Measurements from ENCODE around the gene CCDC60.

The CCDC60 gene

DNA sequence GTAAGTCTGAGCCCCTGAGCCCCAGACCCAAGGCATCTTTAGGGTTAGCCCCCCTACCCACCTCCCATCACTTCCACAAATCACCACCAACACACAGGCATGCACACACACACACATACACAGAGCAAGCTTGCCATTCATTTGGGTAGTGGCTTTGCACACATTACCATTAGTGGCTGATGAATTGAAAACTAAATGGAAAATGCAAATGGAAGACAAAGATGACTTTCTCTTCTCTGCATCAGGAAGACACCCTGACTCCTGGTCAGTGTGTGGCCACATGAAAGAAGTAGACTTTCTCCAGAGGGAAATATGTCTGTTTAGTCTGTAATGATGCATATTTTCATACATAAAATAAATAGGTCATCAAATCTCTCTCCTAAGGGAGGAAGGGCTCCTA lies 55.2 kb downstream of the CCDC60 start:
- DNase-seq: no peak

DNA sequence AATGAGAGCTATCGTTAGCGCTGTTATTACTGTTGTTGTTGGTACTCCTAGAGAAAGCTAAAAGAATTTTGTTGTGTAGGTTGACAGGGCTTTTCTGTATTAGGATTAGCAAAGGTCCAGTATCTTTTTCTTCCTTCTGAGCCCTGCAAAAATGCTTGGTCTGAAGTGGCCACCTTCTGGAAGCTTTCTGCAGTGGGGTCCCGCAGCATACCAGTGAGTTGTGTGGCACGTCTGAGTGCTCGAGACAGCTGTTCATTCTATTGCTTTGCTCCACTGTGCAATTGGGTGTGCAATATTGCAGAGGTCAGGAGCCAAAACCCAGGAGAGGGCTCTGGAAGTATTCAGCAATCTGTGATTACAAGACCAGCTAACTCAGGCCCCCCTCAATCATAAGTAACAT lies 57.1 kb downstream of the CCDC60 start:
- DNase-seq: no peak

DNA sequence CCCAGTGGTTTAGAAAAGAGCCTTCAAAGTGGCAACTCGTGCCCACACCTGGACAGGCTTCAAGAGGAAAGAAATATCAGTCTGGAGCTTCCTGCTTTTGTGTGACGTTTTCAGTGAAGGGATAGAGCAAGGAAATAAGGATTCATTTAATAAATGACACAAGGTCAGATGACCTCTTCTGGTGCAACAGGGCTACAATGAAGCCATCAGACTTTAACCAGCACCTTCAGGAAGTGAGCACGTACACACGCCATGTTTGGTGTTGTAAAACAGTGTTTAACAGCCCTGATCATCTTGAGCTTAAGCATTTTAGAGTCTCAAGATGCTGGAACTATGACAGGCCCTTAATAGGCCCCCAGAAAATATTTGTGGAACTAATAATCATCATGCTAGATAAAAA lies 59.1 kb downstream of the CCDC60 start:
- DNase-seq: no peak

DNA sequence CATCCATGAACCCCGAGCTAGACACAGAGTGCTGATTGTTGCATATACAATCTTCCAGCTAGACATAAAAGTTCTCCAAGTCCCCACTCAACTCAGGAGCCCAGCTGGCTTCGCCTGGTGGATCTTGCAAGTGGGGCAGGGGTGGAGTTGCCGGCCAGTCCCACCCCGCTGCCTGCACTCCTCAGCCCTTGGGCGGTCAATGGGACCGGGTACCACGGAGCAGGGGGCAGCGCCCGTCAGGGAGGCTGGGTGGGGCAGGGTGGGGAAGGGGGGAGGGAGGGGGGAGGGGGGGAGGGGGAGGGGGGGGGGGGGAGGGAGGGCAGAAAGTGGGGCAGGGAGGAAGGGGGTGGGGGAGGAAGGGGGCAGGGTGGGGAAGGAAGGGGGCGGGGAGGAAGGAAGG lies 63.0 kb downstream of the CCDC60 start:
- no peak for DNase-seq

DNA sequence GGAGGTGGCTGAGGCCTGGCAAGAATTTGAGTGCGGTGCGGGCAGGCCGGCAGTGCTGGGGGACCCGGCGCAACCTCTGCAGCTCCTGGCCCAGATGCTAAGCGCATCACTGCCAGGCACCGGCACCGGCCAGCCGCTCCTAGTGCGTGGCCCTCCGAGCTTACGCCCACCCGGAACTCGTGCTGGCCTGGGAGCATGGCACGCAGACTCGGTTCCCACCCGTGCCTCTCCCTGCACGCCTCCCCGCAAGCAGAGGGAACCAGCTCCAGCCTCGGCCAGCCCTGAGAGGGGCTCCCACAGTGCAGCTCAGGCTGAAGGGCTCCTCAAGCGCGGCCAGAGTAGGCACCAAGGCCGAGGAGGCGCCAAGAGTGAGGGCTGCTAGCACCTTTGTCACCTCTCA lies 63.7 kb downstream of the CCDC60 start:
- DNase-seq: no peak

DNA sequence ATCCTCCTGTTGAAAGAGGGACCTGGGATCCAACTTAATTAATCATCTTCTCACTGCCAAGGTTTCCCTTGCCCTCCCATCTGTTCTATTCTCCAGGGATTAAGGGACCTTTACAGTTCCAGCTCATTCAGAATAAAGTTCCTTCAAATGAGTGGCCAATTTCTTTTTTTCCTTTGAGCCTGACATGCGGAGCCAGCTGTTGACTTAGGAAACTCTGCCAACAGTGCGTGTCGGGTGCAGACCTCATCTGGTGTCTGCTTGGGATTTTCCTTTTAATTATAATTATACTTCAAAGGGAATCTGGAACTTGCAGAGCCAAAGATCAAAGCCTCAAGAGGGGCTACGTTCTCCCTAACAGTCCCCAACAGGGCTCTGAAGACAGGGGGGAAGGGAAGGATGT lies 64.8 kb downstream of the CCDC60 start:
- DNase-seq: no peak

DNA sequence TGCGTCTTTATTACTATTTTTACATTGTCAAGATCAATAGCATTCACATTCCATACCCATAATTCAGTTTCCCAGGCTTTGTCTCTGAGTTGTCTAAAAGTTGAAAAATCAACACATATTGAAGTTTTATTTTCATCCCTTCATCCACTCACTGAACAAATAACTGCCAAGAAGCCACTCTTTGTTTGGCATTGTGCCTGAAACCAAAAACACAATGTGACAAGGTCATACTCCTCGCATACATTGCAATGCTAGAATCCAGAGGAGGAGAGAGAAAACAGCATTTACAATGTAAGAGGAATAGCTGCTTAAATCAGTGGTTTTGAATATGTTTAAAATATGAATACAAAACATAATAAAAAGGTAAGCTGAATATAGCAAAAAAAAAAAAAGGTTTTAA lies 71.8 kb downstream of the CCDC60 start:
- no peak for DNase-seq

DNA sequence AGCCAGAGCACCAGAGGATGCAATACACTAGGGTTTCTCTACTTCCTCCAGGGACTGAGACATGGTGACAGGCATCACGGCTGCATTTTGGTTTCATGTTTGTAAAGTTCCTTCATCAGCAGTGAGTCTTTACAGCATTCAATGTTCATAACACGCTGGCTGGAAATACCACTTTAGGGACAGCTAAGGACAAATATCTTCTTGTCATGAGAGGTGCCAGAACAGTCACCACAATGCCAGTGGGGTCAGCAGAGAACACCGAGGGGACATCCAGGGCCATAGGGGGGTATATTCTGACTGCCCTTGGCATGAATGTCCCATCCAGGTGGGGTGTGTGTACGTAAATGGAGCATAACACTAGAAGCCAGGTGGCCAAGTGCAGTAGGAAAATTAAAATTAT lies 72.3 kb downstream of the CCDC60 start:
- no peak for DNase-seq

DNA sequence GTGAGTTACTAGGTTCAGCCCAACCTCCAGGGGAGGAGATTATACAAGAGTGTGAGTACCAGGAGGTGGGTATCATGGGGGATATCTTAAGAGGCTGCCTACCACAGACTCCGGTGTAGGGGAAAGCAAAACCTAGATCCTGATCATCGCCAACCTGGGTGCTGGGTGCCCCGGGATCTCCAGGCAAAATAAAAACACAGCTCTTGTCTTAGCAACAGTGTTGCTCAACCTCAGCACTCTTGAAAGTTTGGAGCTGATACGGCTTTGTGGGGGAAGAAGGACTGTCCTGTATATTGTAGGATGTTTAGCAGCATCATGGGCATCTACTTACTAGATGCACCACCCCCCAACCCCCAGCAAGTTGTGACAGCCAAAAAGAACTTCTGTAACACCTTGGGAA lies 74.5 kb downstream of the CCDC60 start:
- no peak for DNase-seq

DNA sequence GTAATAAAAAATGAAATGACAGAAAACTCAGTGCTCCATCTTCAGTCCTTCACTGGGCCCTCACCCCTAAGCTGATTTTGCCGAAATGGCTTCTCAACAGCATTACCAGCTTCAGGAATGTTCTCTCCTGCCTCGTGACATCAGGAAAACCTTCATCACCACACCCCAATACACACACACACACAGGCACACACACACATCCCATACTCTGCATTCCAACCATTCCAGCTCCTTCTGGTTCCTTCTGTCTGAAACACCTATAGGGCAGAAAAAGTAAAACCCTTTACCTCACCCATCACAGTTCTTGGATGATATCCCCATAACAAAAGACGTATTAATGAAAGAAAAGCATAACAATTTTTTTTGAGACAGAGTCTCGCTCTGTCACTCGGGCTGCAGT lies 75.9 kb downstream of the CCDC60 start:
- DNase-seq: no peak

DNA sequence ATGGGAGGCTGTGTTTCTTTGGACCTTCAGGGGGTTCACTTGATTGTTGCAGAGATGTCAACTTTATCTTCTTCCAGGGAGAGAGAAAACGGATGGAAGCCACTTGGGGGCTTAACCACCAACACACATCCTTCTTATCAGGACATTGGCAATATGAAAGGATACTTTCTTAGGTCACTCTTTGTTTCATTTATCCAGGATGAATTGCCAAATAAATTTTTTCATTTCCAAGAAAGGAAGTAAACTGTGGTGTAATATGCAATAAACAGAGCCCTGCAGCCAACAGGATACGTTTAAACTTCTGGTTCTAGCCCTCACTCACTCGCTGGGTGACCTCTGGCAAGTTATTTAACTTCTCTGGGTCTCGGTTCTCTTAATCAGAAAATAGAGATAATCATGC lies 77.8 kb downstream of the CCDC60 start:
- no peak for DNase-seq

DNA sequence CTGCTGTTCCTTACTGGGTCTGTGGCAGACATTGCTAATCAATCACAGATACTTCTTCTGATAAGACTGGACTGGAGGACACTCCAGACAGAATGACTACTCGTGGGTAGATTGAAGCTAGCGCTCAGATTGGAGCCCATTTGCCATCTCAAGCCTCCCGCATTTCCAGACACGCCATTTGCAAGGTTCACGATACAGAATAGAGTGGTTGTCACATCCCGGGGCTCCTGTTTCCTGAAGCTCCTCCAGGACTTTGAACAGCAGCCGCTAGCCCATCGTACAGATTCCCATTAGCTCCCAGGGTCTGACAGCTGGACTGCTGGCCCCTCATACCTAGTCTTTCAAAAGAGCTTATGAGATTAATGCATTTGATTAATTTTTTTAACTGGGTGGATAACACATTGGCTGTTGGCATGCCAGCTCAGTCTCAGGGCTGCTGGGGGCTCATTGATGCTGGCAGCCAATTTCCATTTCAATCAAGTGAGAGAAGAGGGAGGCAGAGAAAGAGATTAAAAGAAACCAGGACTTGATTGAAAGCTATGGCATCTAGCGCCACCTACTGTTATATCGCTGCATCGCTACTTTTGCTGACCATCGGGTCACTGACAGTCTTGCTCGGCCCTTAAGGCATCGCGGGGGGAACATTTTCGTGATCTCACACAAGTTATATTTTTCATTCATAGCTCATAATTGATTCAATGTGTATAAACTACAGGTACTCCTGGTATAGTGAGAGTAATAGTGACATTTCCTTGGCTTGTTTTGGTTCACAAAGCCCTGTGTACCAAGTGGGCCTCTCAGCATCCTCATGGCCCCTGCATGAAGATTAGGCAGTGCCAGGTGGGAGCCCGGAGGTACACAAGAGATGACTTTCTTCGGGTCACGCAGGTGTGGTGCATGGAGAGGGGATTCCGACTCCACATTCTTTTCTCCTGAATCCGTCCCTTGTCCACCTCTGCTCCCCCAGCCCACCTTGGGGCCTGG lies 78.6 kb downstream of the CCDC60 start:
- DNase-seq: peak; percentile 2

DNA sequence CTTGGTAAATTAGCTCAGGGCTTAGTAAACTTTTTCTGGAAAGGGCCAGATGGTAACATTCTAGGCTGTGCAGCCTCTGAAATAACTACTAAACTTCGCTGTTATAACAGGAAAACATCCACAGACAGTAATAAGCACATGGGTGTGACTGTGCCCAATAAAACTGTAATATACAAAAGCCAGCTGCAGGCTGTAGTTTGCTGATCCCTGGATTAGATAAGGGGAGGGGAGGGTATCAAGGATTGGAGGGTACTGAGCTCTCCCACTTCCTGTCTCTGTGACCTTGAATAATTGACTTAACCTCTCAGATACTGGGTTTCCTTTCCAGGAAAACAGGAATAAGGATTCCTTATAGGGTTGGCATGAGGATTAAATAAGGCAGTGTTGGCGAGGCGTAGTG lies 81.2 kb downstream of the CCDC60 start:
- DNase-seq: no peak

DNA sequence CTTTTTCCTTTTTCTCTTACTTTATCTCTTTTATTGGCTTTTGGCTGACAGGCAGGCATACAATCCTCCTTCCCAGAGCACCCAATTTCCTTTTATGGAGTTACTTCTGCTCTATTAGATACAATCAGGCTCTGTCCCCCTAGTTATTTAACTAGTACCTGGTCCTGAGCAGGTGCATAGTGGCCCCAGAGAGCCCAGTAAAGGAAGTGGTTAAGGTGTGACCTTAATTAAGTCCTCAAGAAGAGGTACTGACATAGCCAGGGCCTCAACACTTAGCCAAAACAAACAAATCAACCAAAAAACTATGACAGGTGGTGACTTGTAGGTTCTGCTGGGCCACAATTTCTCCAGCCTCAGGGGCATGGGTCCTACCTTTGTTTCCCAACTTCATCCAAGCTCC lies 82.9 kb downstream of the CCDC60 start:
- no peak for DNase-seq

DNA sequence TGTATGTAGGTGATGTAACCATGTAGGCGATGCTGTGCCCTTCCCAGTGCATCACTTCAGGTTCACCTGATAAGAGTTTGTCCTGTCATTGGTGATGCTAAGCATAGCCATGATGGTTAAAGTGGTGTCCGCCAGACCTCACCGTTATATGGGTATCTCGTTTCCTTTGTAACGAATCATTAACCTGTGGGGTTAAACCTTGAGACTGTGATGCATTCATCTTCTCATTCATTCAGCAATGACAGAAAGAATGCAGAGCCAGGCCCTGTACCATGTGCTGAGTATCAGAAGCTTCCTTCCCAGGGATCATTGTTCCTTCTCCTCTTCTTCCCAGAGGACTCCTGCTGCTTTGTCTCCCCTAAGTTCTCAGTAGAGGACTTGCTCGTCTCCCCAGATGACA lies 84.9 kb downstream of the CCDC60 start:
- DNase-seq: no peak

DNA sequence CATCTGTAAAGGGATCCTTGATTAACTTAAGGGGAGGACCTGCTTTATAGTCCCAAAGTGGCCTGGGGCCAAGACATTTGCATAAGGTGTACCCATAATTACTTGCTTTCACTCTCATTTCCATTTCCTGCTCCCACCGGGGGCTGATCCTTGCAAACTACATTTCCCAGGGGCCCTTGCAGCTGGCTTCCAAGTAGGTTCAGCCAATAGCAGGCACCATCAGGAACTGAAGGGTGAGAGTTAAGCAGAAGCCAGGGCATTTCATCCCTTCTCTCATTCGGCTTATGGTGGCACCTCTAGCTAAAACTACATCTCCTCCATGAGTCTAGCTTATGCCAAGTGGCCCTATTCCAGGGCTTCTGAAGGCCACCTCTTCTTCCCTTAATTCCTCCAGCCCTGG lies 88.8 kb downstream of the CCDC60 start:
- no peak for DNase-seq

DNA sequence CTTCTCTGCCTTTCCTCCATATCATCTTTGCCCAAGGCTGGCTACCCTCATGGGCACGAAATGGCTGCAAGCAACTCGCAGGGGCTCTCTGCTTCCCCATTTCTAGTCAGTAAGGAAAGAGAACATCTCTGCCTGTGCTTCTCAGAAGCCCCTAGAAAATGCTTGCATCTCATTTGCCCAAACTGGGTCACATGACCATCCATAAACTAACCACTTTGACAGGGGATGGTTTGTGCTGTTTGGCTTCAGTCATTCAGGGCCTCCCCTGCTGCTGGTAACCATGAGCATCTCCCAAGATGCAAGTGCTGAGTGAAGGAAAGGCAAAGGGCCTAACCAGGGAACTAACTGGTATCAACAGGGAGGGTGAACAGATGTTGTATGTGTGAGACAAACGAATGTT lies 91.1 kb downstream of the CCDC60 start:
- DNase-seq: no peak

DNA sequence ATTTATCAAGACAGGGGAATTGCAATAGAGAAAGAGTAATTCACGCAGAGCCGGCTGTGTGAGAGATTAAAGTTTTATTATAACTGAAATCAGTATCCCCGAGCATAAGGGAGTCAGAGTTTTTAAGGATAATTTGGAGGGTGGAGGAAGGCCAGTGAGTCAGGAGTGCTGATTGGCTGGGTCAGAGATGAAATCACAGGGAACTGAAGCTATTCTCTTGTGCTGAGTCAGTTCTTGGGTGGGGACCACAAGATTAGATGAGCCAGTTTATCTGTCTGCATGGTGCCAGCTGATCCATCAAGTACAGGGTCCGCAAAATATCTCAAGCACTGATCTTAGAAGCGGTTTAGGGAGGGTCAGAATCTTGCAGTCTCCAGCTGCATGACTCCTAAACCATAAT lies 96.6 kb downstream of the CCDC60 start:
- no peak for DNase-seq

DNA sequence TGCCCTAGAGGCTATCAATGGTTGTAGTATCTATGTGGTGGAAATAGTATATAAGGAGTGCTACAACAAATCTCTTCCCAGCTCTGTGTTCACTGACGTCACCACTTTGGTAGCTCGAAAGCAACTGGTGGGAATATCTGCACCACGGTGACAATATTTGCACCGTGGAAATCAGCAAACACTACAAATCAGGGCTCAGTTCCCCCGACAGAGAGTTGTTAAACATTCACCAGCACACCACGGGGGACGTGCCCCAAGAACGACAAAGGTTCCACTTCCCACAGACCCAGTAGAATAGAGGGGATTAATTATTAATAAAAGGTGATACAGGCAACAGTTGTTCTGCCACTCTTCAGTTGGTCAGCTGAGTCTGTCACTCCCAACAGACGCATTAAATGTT lies 98.4 kb downstream of the CCDC60 start:
- DNase-seq: no peak

DNA sequence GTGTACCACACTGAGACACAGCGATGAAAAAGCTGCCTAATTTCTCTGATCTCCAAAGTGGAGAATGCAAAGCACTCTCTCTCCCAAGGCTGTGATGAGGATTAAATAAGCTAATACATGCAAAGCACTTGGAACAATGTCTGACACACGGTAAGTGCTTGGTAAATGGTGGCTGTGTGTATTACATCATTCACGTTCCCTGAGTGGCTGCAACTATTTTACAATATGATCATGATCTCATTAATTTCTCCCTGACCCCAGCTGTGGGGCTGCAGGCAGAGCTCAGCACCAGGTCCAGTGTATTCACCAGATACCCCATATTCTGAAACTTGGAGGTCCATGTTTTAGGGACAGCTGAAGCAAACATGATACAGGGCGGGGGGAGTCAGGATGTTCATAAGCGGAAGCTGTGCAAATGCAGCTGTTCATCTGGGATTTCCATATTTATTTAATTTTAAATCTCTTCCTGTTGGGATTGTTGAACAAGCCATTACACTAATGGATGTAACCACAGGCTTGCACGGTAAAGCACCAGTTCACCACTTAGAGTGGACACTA lies 106.4 kb downstream of the CCDC60 start:
- no peak for DNase-seq

DNA sequence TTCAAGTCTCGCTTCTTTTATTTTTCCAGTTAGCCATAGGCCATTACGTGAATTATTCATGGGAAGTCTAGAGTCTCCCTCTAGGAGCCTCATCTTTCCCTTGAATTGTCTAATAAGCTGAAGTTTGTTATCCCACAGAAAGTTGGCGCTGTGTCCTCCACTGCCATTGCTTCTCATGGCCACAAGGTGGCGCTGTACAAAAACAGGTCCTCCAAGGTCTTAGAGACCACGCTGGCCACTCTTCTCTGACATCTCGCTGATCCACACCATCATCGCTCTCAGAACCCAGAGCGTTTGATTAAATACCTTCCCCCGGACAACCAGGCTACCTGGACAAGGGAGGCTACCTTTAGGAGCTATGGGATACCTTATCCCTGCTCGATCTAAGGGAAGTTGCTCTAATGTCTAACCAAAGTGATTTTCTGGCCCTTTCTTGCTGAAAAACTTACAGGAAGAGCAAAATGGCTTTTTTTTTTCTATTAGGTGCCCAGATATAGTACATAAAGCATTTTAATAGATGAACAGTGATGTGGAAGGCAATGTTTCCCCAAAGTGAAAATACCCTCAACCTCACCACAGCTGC lies 110.0 kb downstream of the CCDC60 start:
- peak; percentile 2 for DNase-seq

DNA sequence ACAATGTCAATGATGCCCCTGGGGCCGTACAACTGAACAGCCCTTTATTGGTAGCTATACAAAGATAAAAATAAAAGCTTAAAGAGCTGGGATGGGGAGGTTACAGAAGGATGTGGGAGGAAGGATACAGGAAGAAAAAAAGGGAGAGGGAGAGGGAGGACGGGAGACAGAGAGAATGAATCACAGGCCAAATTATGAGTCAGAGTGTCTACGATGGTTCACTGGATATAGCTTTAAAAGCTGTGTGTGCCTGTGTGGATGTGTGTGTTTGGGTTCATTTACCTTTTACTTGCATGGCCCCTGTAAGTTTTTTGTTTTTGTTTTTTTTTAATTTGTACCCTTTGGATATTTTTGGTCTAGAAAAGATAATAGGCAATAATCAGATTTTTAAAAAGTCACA lies 111.9 kb downstream of the CCDC60 start:
- no peak for DNase-seq

DNA sequence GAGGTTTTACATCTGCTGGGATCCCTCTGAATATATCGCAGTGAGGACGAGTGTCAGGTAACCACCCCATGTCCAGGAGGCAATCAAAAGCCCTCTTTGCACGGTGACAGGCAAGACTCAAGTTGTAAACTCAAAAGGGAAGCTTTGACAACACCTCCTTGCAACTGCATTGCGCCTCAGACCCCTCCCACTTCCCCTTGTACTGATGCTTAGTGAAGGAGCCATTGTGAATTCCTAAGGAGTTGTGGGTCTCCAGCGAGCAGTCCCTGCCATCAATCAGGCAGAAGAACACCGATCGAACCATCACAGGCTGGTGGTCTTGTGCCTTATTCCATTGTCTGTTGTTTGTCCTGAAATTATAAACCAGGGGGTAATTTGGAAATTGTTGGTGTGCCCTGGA lies 112.6 kb downstream of the CCDC60 start:
- DNase-seq: no peak

DNA sequence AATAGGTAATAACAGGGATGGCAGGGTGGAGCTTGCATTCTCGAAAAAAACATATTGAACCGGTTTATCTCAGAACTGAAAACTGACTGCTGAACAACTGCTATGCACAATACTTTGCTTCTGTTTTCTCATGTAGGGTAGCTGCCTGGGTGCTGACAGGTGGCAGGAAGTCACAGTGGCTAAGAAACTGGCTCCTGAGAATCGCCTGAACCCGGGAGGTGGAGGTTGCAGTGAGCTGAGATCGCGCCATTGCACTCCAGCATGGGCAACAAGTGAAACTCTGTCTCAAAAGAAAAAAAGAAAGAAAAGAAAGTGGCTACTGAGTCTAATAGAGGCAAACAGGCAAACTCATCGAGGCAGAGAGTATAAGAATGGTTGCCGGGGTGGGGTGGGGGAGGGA lies 113.1 kb downstream of the CCDC60 start:
- DNase-seq: no peak
